Raji (cell line): Measurements from ENCODE around the gene PDE4B.

ENCODE experiments used
- POLR2A ChIP-seq: IDR thresholded peaks from 2 replicates; pipeline ENCODE4 v1.6.1; 2011; ENCODE audit warnings: low read depth, low read length, control low read depth; ENCODE audit not compliant: insufficient read depth

Gene PDE4B

DNA sequence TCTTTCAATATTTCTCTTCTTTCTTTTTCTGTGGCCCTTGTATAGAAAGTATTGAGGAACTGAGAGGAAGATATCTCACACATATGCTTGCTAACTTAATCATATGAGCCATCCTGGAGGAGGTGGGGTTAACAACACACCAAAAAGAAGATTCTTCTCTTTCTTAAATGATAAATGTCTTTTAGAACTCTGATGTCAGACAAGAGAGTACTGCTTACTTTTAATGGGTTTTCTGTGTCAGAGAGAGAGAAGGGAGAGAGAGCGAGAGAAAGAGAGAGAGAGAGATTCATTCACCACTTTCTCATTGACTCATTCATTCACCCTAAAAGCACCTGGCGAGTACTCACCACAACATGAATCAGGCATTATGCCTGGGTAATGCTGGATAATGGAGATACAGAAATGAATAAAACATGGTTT is 490.9 kb downstream of the PDE4B start:
- no peak for TF ChIP-seq POLR2A

DNA sequence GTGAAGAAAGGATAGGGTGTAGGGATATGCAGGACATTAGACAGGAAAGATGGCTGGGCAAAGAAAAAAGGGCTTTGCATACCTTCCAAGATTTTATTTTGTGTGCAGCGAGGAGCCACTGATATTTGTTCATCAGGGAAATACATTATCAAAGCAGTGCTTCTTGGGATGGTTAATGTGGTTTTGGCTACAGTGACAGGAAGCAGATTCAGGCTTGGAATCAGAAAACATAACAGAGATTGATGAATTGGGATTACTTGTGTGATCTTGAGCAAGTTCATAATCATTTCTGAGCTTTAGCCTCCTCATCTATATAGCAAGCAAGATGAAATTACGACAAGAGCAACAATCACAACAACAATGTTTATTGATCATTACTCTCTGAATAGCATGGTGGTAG is 492.1 kb downstream of the PDE4B start:
- TF ChIP-seq POLR2A: no peak

DNA sequence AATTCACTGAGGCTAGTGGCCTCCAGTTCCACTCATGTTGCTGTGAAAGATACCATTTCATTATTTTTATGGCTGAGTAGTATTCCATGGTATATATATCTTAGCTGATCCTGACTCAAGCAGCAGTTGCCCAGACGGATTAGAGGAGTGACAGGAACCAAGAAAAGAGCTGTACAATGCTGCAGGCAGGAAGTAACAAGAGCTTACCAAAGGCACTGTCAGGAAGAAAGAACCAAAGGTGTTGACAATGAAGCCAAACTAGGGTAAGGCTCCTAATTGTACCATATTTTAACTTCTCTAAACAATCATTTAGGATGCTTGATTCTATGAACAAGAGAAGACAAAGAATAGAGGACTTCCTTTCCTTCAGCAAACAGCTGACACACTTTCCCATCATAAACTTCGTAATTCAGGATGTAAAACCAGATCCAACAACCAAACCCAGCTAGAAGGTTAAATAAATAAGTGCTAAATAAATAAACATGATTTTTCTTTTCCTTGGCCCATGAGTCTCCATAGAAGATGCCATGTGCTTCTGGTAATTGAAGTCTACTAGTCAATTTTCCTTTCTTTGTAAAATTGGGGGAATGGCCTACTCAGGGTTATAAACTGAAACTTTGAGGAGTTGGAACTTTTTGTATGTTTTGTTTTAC is 493.0 kb downstream of the PDE4B start:
- TF ChIP-seq POLR2A: no peak

DNA sequence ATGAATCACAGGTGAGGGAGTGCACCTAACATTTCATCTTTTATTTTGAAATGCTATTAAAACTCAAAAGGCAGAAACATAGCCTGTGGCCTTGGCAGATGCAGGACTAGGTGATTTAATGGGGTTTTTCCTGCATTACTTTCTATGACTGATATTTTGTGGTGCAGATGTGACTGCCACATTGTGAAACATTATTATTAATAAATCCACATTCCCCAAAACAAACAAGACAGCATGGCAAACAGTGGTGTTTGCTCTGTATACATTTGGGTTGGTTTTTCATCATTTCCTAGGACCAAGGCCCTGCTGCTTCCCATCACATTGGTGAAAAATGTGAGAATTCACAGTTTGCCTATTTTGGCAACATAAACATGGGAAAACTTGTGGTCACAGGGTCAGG is 493.6 kb downstream of the PDE4B start:
- TF ChIP-seq POLR2A: no peak

DNA sequence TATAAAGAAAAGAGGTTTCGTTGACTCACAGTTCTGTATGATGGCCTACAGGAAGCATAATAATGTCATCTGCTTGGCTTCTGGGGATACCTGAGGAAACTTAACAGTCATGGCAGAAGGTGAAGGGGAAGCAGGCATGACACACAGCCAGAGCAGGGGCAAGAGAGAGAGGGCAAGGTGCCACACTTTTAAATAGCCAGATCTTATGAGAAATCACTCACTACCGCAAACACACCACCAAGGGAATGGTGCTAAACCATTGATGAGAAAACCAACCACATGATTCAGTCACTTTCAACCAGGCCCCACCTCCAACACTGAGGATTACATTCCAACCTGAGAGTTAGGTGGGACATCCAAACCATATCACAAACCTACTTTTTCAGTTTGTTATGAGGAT is 495.4 kb downstream of the PDE4B start:
- TF ChIP-seq POLR2A: no peak

DNA sequence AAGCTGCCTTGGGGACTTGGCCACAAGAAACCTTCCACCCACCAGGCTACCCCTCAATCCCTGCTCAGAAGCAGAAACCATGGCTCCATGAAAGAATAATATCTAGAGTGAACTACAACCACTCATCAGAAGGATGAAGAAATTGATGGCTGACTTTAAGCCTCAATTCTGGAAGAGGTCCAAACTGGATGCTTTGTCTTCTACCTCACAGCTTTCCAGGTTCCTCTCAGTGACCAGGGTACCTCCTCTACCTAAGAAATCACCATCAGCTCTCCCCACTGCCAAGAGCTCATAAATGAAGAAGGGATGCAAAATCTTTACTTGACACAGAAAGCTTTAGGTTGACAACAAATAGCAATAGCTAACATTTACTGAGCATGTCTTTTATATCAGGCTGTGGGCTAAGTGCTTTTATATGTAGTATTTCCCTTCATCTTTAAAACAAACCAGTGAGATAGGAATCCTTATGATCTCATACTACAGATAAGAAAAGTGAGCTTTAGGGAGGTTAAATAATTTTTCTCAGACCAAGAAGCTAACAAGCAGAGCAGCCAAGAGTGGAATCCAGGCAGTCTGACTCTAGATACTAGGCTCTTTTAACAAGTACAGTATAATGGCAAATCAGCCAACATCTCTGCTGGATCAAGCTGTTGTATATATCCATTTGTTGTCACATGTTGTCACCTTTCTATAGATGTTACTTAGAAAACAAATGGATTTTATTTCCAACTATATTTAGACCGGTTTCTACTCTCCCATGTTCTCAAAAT is 498.3 kb downstream of the PDE4B start:
- TF ChIP-seq POLR2A: no peak

DNA sequence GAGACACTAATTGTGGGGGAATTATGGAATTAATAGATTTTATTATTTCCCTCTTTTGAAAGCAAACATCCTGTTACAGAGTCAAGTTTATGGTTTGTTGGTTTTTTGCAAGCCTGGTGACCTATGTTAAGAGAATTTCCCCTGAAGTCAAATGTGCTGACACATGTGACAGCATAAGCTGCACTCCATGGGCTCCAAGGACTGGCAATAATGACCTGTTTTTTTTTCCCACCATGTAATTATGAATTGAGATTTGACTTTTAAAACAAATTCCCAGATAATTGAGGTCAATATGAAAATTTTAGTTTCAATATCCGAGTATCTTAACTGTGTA is 498.8 kb downstream of the PDE4B start:
- TF ChIP-seq POLR2A: no peak

DNA sequence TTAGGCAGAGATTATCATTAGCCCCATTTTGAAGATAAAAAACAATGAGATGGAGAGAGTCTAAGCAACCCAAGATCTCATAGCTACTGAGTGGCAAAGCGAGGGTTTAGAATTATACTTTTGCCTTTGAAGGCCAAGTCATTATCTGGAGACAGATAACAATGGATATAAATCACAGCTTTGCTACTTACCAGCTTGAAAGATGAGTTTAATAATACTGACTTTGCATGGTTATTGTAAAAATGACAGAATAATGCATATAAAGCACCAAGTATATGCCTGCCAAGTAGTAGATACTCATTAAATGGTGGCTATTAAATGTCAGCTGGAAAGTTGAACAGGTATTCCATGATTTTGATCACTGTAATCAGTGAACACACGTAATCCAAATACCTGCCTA is 499.6 kb downstream of the PDE4B start:
- no peak for TF ChIP-seq POLR2A

DNA sequence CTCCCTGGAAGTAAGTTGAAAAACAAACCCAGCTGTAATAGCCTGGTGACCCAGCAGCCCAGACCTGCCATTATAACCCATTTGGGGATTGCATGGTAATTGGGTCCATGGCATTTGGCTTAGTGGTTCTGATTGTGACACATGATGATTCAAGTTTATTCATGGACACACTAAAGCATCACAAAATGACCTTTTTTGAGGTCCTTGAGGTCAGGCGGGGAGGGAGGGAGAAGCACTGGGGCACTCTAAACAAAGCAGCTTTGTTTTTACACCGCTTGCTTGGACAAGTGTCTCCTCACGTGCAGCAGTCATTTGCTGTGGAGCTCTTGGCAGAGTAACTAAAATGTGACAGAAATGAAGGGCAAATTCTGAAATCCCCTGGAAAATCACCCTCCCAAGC is 500.2 kb downstream of the PDE4B start:
- TF ChIP-seq POLR2A: no peak

DNA sequence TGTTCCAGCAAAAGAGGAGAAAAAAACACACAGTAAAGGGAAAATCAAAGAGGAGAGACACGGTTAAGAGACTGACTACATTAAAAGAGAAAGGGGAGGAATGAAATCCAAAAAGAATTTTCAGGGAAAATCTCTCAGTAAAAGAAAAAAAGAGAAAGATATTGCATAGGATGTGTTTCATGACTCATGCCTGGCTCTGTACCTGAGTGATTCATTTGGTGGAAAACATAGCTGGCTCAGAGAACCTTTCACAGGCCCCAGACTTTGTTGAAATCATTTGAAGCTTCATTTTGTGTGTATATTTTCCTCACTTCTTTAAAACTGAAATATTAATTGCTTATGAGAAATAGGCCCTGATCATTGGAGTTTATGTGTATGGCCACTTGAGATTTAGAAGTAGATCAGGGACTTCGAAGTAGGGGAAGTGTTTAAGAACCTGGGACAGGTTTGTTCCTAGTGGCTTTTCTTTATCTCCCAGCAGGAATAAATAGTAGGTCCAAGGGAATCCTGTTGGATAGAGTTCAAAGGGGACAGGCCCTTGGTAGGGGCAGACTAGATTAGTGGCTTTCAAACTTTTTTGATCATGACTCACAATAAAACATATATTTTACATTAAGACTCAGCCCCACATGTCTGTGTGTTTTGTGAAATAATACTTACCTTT is 502.1 kb downstream of the PDE4B start:
- TF ChIP-seq POLR2A: no peak

DNA sequence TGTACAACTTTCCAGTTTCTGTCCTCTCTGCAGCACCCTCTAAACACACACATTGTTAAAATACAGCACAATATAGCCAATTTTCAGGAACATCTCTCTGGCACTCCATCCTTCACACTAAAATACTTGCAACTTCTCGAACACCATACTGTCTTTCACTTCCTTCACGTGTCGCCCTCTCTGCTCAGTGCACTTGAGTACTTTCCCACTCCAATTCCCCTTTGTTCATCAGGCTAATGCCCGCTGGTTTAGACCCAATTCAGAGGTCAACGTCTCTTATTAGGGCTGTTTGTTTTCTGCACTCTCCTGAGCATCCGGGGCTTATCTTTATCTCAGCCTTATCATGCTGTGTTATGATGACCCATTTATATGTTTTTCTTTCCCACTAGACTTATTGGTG is 503.1 kb downstream of the PDE4B start:
- no peak for TF ChIP-seq POLR2A

DNA sequence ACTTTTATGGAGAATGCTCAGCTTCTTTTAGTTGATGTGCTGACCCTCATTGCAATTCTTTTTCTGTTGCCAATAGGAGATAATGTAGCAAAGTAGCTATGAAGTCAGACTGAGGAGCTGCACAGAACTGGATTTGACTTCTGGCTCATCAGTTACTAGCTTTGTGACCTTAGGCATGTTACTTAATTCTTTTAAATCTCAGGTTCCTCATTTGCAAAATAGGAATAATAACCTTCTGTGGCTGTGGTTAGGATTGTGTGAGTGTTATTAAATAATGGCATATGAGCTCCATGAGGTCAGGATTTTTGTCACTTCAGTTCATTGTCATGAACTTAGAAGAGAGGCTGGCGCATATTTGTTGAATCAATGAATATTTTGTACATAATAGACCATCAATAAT is 503.7 kb downstream of the PDE4B start:
- TF ChIP-seq POLR2A: no peak

DNA sequence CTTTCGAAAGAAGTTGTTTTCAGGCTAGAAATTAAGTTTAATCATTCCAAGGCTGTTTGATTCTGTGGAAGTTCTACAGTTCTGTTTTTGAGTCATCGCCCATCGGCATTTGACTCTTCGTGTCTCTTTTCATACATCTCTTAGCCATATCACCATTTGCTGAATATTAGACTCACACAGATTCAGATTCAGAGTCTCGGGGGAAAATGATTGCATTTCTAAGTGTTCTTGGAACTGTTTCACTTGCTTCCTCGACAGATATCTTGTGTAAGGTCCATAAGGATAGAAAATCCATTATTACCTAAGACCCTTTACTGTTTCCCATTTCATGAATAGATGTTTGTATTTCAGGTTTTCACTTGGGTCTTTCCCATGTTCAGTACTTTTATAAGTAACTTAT is 504.3 kb downstream of the PDE4B start:
- no peak for TF ChIP-seq POLR2A

DNA sequence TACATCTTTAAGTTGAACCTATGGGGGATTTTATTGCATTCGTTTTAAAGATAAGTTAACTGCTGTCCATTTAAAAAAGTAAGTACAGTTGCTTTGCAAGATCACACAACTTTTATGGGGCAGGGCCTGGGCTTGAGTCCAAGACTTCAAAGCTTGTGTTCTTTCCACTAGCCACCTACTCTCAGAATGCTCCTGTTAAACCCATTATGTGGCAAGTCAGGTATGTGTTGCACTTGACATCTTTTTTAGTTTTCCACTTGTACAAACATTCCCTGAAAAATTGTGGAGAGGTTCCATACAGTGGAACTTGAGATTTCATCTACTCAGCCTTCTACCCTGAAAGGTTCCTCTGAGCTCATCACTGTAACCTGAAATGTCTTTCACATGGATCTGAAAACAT is 505.8 kb downstream of the PDE4B start:
- TF ChIP-seq POLR2A: no peak

DNA sequence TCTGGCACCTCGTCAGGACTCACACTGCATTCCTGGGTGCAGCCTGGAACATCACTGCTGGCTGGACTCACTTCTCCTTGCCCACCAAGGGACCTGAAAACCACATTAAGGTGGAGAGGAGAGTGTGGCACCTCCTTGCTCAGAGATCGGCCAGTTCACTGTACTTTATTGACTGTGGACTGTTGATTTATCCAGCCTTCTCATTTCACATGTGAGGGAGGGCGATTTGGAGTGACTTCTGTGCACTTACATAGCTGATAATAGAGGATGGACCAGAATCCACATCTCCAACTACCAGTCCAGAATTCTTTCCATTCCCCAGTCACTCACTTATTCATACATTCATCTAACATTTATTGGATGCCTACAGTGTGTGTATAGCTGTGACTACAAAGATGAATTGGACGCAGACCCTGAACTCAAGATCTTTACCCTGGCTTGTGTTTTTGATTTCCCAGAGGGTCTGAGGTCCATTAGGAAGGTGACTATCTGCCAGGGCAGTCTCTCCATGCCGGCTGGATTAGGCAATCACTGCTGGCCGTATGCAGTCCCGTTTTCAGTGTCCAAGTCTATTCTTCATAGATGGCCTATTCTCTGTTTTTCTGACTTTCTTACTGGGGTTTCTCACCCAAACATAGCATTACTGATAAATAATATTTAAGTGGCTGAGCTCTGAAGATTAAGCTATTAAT is 507.7 kb downstream of the PDE4B start:
- no peak for TF ChIP-seq POLR2A

DNA sequence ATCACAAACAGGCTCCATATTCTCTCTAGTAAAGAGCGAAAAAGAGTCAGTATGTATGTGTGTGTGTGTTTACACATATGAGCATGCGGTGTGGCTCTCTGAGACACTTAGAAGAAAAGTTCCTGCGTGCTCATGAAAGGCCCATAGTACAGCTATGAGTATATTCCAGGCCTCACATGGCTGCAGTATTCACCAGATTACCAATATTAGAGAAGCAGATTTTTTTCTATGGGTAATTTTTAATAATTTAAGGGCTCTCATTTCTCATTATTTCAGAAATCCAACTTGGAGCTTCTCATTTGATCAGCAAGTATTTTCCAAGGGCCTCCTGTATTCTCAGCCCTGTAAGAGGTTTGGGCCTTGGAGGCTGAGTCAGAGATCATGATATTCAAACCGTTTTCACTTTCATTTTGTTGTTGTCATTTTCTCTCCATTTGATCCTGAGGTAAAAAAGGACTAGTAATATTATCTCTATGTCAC is 508.3 kb downstream of the PDE4B start:
- TF ChIP-seq POLR2A: no peak

DNA sequence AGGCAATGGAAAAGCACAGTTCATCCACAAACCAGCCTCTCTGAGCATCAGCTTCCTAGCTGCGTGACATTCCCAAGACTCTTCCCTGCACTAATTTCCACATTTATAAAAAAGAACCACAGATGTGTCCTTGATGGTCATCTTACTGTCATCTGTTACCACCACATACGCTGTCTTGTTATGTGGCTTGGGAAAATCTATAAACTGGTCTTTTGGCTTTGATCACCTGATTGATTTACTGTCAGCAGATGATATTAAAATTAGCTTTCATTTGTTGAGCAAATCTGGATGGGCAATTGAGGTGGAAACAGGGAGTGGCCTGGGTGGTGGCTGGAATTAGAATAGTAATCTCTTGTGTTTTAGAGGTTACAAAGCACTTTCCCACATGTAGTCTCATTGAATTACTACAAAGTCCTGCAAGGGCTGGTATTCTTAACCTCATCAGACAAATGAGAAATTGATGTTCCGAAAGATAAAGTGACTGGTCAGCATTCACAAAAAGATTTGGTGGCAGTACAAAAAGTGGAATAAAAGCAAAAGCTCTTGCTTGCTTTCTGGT is 509.6 kb downstream of the PDE4B start:
- TF ChIP-seq POLR2A: no peak
